ENCODE data around the gene THRB.

- no peak for TF ChIP-seq ZBED1 (IDR thresholded peaks at IDR 0.05)
- no peak for TF ChIP-seq MYNN (IDR thresholded peaks at IDR 0.05)
- no peak for TF ChIP-seq MYNN (CRISPR knock-in tag; IDR thresholded peaks at IDR 0.05)
- no peak for TF ChIP-seq SRSF3 (IDR thresholded peaks at IDR 0.05; ENCODE audit: insufficient read depth, low read length)
- no peak for TF ChIP-seq EP300 (IDR thresholded peaks at IDR 0.05; ENCODE audit: low read length)
- no peak for TF ChIP-seq GABPA (tag; conservative IDR thresholded peaks at IDR 0.05; ENCODE audit: low read depth)
- no peak for TF ChIP-seq POLR2AphosphoS5 (IDR thresholded peaks at IDR 0.05; ENCODE audit: control insufficient read depth, insufficient read depth, low read depth, low read length)
- TF ChIP-seq ZNF644 (tag; IDR thresholded peaks at IDR 0.05; ENCODE audit: low read depth) = no peak
- TF ChIP-seq ZBTB43 (CRISPR knock-in tag; IDR thresholded peaks at IDR 0.05) = no peak
- TF ChIP-seq NFIC (IDR thresholded peaks at IDR 0.05) = no peak
- TF ChIP-seq NR2C1 (IDR thresholded peaks at IDR 0.05) = no peak
- no peak for TF ChIP-seq NR2C1 (tag; IDR thresholded peaks at IDR 0.05)
- TF ChIP-seq MAFK (IDR thresholded peaks at IDR 0.05; ENCODE audit: low read length) = no peak
- TF ChIP-seq YY1 (IDR thresholded peaks at IDR 0.05; ENCODE audit: borderline replicate concordance in 1 of 3, control insufficient read depth in 1 of 3, extremely low read depth in 1 of 3, insufficient read depth in 3 of 3, insufficient read length in 1 of 3, insufficient replicate concordance in 2 of 3, low read depth in 1 of 3, low read length in 2 of 3) = no peak
These were observed 156.1 kb downstream of the THRB start for GRCh38 chr3:24338409-24339130.

All from K562 (cell line).